Measurements from ENCODE around the gene HDAC2. TPM values are rescaled to one million over a fixed set of nuclear protein-coding genes. Genes with fewer than 3 reads are reported as not detected.

HDAC2 gene
- total RNA-seq, 3 donors from 2014 or later (not counting 1 experiment from before 2014, with no cell fraction given) = 55.1 to 74.5 (median 60.8) TPM

- 87% methylated on average over 2 of the region's 2 CpGs for WGBS (ENCODE audit: insufficient coverage)
- H3K9me3 Mint-ChIP-seq = no peaks in the 10 kb centered on the region
- intact Hi-C loops (cut with micrococcal nuclease) = no loop called here
- H3K27me3 ChIP-seq (ENCODE audit: control insufficient read depth, insufficient read depth, low read length) = no peaks in the 10 kb centered on the region
- H3K36me3 Mint-ChIP-seq = no peaks in the 10 kb centered on the region
- no peak for TF ChIP-seq CTCF (IDR thresholded peaks at IDR 0.05)
- H3K4me3 Mint-ChIP-seq = no peak overlapping the region
- H3K36me3 ChIP-seq (ENCODE audit: control insufficient read depth, insufficient read depth, low read length) = no peaks in the 10 kb centered on the region
- no peaks in the 10 kb centered on the region for H3K4me1 ChIP-seq (ENCODE audit: control insufficient read depth, insufficient read depth, low read length)
- peaks cover 7 to 18% of the 10 kb centered on the region in 2 donors for H3K27me3 Mint-ChIP-seq (ENCODE audit: low read depth in 2 of 2)
- no peak overlapping the region for H3K4me3 ChIP-seq (ENCODE audit: low read length)
- H3K27ac ChIP-seq (ENCODE audit: low read length) = no peak overlapping the region
- DNase-seq = no peak
- ATAC-seq = no peak
- H3K9me3 ChIP-seq (ENCODE audit: control insufficient read depth, insufficient read depth, low read length) = no peaks in the 10 kb centered on the region
- no peaks in the 10 kb centered on the region for H3K4me1 Mint-ChIP-seq
- H3K27ac Mint-ChIP-seq = no peak overlapping the region
Measured at GRCh38 chr6:114010540-114010939, 39.6 kb upstream of the HDAC2 start.

GRCh38 chr6:114009192-114009591 lies 38.2 kb upstream of the HDAC2 start:
- no peaks in the 10 kb centered on the region for H3K36me3 ChIP-seq (ENCODE audit: control insufficient read depth, insufficient read depth, low read length)
- intact Hi-C loops (cut with micrococcal nuclease) = no loop called here
- no peak for TF ChIP-seq CTCF (IDR thresholded peaks at IDR 0.05)
- no peaks in the 10 kb centered on the region for H3K27me3 ChIP-seq (ENCODE audit: control insufficient read depth, insufficient read depth, low read length)
- Mint-ChIP-seq H3K9me3 (no peaks in the 10 kb centered on the region), H3K4me1 (no peaks in the 10 kb centered on the region), H3K27ac (no peak overlapping the region), H3K36me3 (no peaks in the 10 kb centered on the region), H3K27me3 (ENCODE audit: low read depth in 2 of 2) (peaks cover 10 to 18% of the 10 kb centered on the region in 2 donors), H3K4me3 (no peak overlapping the region)
- no peak overlapping the region for H3K27ac ChIP-seq (ENCODE audit: low read length)
- no peaks in the 10 kb centered on the region for H3K9me3 ChIP-seq (ENCODE audit: control insufficient read depth, insufficient read depth, low read length)
- ATAC-seq (no peak), DNase-seq (no peak)
- H3K4me1 ChIP-seq (ENCODE audit: control insufficient read depth, insufficient read depth, low read length) = no peaks in the 10 kb centered on the region
- no peak overlapping the region for H3K4me3 ChIP-seq (ENCODE audit: low read length)
- 92% methylated on average over 2 of the region's 2 CpGs for WGBS (ENCODE audit: insufficient coverage)

- ATAC-seq (no peak), DNase-seq (no peak)
- Histone ChIP-seq H3K27me3 (ENCODE audit: control insufficient read depth, insufficient read depth, low read length) (no peaks in the 10 kb centered on the region), H3K36me3 (ENCODE audit: control insufficient read depth, insufficient read depth, low read length) (no peaks in the 10 kb centered on the region), H3K9me3 (ENCODE audit: control insufficient read depth, insufficient read depth, low read length) (no peaks in the 10 kb centered on the region), H3K27ac (ENCODE audit: low read length) (no peak overlapping the region), H3K4me1 (ENCODE audit: control insufficient read depth, insufficient read depth, low read length) (no peaks in the 10 kb centered on the region), H3K4me3 (ENCODE audit: low read length) (no peak overlapping the region)
- intact Hi-C loops (cut with micrococcal nuclease) = no loop called here
- no peak for TF ChIP-seq CTCF (IDR thresholded peaks at IDR 0.05)
- 87% methylated on average over 3 of the region's 4 CpGs for WGBS (ENCODE audit: insufficient coverage)
- no peaks in the 10 kb centered on the region for H3K9me3 Mint-ChIP-seq
- H3K4me3 Mint-ChIP-seq = no peak overlapping the region
- no peaks in the 10 kb centered on the region for H3K4me1 Mint-ChIP-seq
- H3K27ac Mint-ChIP-seq = no peak overlapping the region
- peaks cover 10 to 18% of the 10 kb centered on the region in 2 donors for H3K27me3 Mint-ChIP-seq (ENCODE audit: low read depth in 2 of 2)
- no peaks in the 10 kb centered on the region for H3K36me3 Mint-ChIP-seq
Measured at GRCh38 chr6:114008331-114008730, 37.4 kb upstream of the HDAC2 start.

GRCh38 chr6:114007516-114007915 lies 36.6 kb upstream of the HDAC2 start:
- H3K4me3 ChIP-seq (ENCODE audit: low read length) = no peak overlapping the region
- ATAC-seq = peak in 1 of 3 donors; percentile 30
- Mint-ChIP-seq H3K27ac (no peak overlapping the region), H3K4me3 (no peak overlapping the region), H3K27me3 (ENCODE audit: low read depth in 2 of 2) (peaks cover 15 to 18% of the 10 kb centered on the region in 2 donors), H3K36me3 (no peaks in the 10 kb centered on the region), H3K4me1 (no peaks in the 10 kb centered on the region), H3K9me3 (no peaks in the 10 kb centered on the region)
- no peaks in the 10 kb centered on the region for H3K4me1 ChIP-seq (ENCODE audit: control insufficient read depth, insufficient read depth, low read length)
- intact Hi-C loops (cut with micrococcal nuclease) = no loop called here
- H3K36me3 ChIP-seq (ENCODE audit: control insufficient read depth, insufficient read depth, low read length) = no peaks in the 10 kb centered on the region
- DNase-seq = peak in 1 of 2 donors; percentile 54
- no peaks in the 10 kb centered on the region for H3K27me3 ChIP-seq (ENCODE audit: control insufficient read depth, insufficient read depth, low read length)
- TF ChIP-seq CTCF (IDR thresholded peaks at IDR 0.05) = no peak
- H3K9me3 ChIP-seq (ENCODE audit: control insufficient read depth, insufficient read depth, low read length) = no peaks in the 10 kb centered on the region
- WGBS (ENCODE audit: insufficient coverage) = 37% methylated on average over 2 of the region's 2 CpGs
- H3K27ac ChIP-seq (ENCODE audit: low read length) = no peak overlapping the region
